Measurements from ENCODE around the gene LSAMP. TPM values are rescaled to one million over a fixed set of nuclear protein-coding genes. Genes with fewer than 3 reads are reported as not detected.

Gene LSAMP
- total RNA-seq, 2 experiments from 2014 or later = not detected

DNA sequence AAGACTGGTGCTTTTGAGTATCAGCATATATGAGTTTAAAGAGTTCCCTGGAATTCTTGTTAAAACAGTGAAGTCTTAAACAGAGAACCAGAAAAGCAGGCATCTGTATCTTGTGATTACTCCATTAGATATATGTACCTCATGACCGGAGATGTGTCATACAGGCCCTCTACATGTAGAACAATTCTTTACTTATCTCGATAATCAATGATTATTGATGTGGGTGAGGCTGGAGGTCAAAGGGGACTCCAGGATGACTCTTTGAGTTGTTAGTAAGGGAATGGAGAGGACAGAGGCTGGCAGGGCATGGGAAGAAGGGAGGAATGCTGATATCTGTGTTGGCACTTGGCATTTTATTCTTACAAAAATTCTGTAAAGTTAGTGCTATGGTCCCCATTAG, 666.3 kb downstream of the LSAMP start:
- CTCF ChIA-PET = no interaction called here
- POLR2A ChIA-PET = no interaction called here
- no peak overlapping the region for H3K4me3 Mint-ChIP-seq
- no peak for ATAC-seq
- TF ChIP-seq, protein P1, sequence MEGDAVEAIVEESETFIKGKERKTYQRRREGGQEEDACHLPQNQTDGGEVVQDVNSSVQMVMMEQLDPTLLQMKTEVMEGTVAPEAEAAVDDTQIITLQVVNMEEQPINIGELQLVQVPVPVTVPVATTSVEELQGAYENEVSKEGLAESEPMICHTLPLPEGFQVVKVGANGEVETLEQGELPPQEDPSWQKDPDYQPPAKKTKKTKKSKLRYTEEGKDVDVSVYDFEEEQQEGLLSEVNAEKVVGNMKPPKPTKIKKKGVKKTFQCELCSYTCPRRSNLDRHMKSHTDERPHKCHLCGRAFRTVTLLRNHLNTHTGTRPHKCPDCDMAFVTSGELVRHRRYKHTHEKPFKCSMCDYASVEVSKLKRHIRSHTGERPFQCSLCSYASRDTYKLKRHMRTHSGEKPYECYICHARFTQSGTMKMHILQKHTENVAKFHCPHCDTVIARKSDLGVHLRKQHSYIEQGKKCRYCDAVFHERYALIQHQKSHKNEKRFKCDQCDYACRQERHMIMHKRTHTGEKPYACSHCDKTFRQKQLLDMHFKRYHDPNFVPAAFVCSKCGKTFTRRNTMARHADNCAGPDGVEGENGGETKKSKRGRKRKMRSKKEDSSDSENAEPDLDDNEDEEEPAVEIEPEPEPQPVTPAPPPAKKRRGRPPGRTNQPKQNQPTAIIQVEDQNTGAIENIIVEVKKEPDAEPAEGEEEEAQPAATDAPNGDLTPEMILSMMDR (IDR thresholded peaks at IDR 0.05) = no peak
- peaks cover 2% of the 10 kb centered on the region for H3K27me3 Mint-ChIP-seq
- no peaks in the 10 kb centered on the region for H3K9me3 Mint-ChIP-seq
- H3K4me1 Mint-ChIP-seq (ENCODE audit: low read depth) = peaks cover 3% of the 10 kb centered on the region
- H3K27ac Mint-ChIP-seq = no peak overlapping the region
- no peak for DNase-seq
- intact Hi-C loops (cut with micrococcal nuclease) = no loop called here
- no peaks in the 10 kb centered on the region for H3K36me3 Mint-ChIP-seq (ENCODE audit: low read depth)

DNA sequence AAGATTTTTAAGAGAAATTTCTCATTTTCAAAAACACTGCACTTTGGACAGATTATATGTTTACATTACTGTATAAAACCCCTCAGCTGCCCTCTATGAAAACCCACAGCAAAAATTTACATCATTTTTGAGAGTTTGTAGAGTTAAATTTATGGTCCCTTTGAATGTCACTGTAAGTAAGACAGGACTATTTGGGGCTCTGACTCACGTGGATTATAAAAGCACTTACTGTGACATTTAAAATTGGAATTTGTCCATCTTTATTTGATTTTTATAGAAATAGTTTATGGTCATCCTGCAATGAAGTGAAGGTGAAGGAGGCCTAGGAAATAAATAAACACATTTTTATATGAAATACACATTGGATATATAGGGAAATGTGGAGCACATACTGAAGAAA, 672.3 kb downstream of the LSAMP start:
- ATAC-seq = no peak
- no peak overlapping the region for H3K27ac Mint-ChIP-seq
- TF ChIP-seq, protein P1 (IDR thresholded peaks at IDR 0.05) = no peak
- peaks cover 2% of the 10 kb centered on the region for H3K27me3 Mint-ChIP-seq
- no peak overlapping the region for H3K4me3 Mint-ChIP-seq
- no peaks in the 10 kb centered on the region for H3K36me3 Mint-ChIP-seq (ENCODE audit: low read depth)
- ChIA-PET POLR2A (no interaction called here), CTCF (interaction anchor here (1.6 kb wide), 1 partner anchor 11 kb away, joined by 7 read pairs; no protein-coding TSS in a partner anchor)
- no peaks in the 10 kb centered on the region for H3K9me3 Mint-ChIP-seq
- intact Hi-C loops (cut with micrococcal nuclease) = no loop called here
- no peaks in the 10 kb centered on the region for H3K4me1 Mint-ChIP-seq (ENCODE audit: low read depth)
- DNase-seq = no peak

DNA sequence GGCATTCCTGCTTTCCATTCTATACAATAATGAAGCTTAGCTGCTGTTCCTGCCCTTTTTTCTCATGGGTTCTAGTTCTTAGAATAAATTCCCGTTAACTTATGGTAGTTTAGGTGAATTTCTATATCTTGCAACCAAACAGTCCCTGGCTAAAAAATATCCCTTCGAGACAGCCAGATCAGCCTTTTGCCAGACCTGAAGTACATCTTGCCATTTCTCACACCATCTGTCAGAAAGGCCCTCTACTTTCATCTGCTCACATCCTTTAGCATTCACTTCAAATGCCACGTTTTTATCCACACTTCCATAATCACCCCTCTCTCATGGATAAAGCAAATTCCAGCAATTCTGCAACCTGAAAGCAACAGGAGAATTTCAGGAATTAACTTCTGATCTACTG, 676.6 kb downstream of the LSAMP start:
- DNase-seq = no peak
- no peak overlapping the region for H3K4me3 Mint-ChIP-seq
- ChIA-PET POLR2A (no interaction called here), CTCF (interaction anchor here (1.0 kb wide), 1 partner anchor 52 kb away, joined by 3 read pairs; no protein-coding TSS in a partner anchor)
- intact Hi-C loops (cut with micrococcal nuclease) = no loop called here
- no peaks in the 10 kb centered on the region for H3K36me3 Mint-ChIP-seq (ENCODE audit: low read depth)
- no peak overlapping the region for H3K27ac Mint-ChIP-seq
- no peaks in the 10 kb centered on the region for H3K9me3 Mint-ChIP-seq
- no peak for ATAC-seq
- TF ChIP-seq, protein P1 (IDR thresholded peaks at IDR 0.05) = no peak
- no peaks in the 10 kb centered on the region for H3K4me1 Mint-ChIP-seq (ENCODE audit: low read depth)
- peaks cover 6% of the 10 kb centered on the region for H3K27me3 Mint-ChIP-seq

DNA sequence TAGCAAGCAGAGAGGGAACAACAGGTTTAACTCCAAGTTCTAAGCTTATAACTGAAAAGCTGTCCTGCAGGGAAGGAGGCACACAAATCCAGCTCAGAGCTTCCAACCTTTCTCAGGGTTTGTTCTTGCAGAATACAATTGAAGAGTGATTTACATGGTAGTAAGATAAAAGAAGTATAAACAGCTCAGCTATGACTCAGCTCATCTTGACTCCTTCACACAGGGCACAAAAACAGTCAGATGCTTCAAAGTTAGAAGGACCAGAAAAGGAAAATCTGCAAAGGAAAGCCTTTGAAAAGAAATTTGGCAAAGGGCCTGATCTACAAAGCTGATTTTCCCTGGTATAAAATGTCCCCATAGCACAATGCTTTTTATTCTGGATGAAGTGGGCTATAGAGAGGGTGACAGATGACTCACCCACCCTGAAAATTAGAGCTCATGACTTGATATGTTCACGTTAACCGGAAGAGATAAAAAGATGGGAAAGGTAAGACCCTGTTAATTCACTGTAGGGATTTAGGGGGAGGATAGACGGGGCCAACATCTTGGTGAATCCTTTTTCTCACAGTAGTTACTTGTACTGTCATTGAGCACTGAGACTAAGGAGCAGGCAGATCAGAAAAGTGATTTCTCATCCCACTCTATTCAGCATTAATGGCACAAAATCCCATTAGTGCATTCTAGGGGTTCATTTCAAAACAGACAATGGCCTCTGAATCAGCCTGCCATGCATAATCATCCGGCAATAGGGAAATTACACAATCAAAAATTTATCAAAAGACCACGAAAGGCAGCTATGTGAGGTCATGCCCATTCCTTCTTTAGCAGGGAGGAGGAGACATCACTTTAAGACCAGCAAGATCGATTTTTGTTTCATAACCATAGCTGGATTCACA, 678.5 kb downstream of the LSAMP start:
- H3K4me3 Mint-ChIP-seq = no peak overlapping the region
- intact Hi-C loops (cut with micrococcal nuclease) = no loop called here
- H3K27me3 Mint-ChIP-seq = peaks cover 4% of the 10 kb centered on the region
- no peak overlapping the region for H3K27ac Mint-ChIP-seq
- POLR2A ChIA-PET = interaction anchor here (1.1 kb wide), 1 partner anchor 8 kb away, joined by 3 read pairs; no protein-coding TSS in a partner anchor
- ATAC-seq = no peak
- H3K36me3 Mint-ChIP-seq (ENCODE audit: low read depth) = no peaks in the 10 kb centered on the region
- CTCF ChIA-PET = interaction anchor here (0.6 kb wide), 1 partner anchor 124 kb away, joined by 3 read pairs; no protein-coding TSS in a partner anchor
- no peaks in the 10 kb centered on the region for H3K9me3 Mint-ChIP-seq
- TF ChIP-seq, protein P1 (IDR thresholded peaks at IDR 0.05) = no peak
- H3K4me1 Mint-ChIP-seq (ENCODE audit: low read depth) = no peaks in the 10 kb centered on the region
- no peak for DNase-seq

DNA sequence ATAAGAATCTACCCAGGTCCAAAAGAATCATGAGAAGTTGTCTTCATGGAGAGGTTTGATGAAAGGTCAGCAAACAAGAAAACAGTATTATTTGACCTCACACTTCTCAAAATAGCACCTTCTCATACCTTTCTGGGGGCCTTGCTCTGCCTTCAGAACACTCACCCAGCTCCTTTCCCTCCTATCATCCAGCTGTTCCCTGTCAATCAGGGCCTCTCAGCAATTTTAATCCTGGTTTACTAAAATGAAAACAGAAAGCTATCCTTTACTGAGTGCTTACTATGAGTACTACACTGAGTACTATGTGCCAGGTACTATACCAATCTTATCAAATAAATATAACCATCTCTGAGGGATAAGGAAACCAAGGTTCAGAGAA, 683.4 kb downstream of the LSAMP start:
- TF ChIP-seq, protein P1 (IDR thresholded peaks at IDR 0.05) = no peak
- intact Hi-C loops (cut with micrococcal nuclease) = no loop called here
- H3K27ac Mint-ChIP-seq = no peak overlapping the region
- no peaks in the 10 kb centered on the region for H3K9me3 Mint-ChIP-seq
- no peaks in the 10 kb centered on the region for H3K4me1 Mint-ChIP-seq (ENCODE audit: low read depth)
- H3K27me3 Mint-ChIP-seq = peaks cover 9% of the 10 kb centered on the region
- ChIA-PET POLR2A (no interaction called here), CTCF (interaction anchor here (1.1 to 1.7 kb wide), 2 partner anchors 23 to 56 kb away, joined by 4 to 5 read pairs; no protein-coding TSS in a partner anchor)
- DNase-seq (no peak), ATAC-seq (no peak)
- H3K36me3 Mint-ChIP-seq (ENCODE audit: low read depth) = no peaks in the 10 kb centered on the region
- no peak overlapping the region for H3K4me3 Mint-ChIP-seq

Measured in activated CD8-positive, alpha-beta T cell treated with anti-CD3 and anti-CD28 coated beads for 36 hours (primary cell).